Choroid plexus epithelial cell (primary cell): ENCODE data around the gene SEMA3D.
A peak's percentile ranks its signal among the peaks of the same experiment; 100 is the strongest.

Experiments used
- DNase-seq: peaks from one replicate; pipeline ENCODE4 v3.0.0-alpha.2; 2010; ENCODE audit warnings: low read depth
- H3K4me3 ChIP-seq: 2 replicates; pipeline ENCODE4 v1.5.1; 2011; ENCODE audit warnings: low read depth, mild to moderate bottlenecking, control low read depth, low read length, moderate library complexity
- TF ChIP-seq, protein P1 (sequence below): conservative IDR thresholded peaks from 2 replicates; pipeline ENCODE4 v1.5.1; 2011; ENCODE audit warnings: low read depth, mild to moderate bottlenecking, control low read depth, inconsistent platforms, low read length, moderate library complexity

Gene SEMA3D

DNA sequence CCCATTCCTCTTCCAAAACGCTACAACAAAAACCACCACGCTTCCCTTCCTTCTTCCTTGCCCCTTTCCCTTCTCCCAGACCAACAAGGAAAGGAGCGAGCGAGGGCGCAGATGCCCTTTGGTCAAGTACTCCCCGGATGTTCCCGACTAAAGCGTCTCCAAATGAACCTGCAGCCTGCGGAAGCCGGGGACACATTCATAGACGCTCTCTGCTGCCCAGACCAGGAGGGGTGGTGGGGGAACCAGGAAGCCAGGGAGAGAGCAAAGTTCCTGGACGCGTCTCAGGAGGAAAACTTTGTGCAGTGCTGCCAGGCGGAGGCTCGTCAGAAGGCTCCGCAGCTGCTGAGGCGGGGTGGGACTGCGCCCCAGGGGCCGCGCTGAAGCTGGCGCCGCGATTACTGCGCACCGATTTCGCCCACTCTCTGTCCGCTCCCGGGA, 754 bp downstream of the SEMA3D start:
- H3K4me3 ChIP-seq = peak overlapping the region; percentile 52
- peak; percentile 50 for DNase-seq
- TF ChIP-seq, protein P1, sequence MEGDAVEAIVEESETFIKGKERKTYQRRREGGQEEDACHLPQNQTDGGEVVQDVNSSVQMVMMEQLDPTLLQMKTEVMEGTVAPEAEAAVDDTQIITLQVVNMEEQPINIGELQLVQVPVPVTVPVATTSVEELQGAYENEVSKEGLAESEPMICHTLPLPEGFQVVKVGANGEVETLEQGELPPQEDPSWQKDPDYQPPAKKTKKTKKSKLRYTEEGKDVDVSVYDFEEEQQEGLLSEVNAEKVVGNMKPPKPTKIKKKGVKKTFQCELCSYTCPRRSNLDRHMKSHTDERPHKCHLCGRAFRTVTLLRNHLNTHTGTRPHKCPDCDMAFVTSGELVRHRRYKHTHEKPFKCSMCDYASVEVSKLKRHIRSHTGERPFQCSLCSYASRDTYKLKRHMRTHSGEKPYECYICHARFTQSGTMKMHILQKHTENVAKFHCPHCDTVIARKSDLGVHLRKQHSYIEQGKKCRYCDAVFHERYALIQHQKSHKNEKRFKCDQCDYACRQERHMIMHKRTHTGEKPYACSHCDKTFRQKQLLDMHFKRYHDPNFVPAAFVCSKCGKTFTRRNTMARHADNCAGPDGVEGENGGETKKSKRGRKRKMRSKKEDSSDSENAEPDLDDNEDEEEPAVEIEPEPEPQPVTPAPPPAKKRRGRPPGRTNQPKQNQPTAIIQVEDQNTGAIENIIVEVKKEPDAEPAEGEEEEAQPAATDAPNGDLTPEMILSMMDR = no peak

DNA sequence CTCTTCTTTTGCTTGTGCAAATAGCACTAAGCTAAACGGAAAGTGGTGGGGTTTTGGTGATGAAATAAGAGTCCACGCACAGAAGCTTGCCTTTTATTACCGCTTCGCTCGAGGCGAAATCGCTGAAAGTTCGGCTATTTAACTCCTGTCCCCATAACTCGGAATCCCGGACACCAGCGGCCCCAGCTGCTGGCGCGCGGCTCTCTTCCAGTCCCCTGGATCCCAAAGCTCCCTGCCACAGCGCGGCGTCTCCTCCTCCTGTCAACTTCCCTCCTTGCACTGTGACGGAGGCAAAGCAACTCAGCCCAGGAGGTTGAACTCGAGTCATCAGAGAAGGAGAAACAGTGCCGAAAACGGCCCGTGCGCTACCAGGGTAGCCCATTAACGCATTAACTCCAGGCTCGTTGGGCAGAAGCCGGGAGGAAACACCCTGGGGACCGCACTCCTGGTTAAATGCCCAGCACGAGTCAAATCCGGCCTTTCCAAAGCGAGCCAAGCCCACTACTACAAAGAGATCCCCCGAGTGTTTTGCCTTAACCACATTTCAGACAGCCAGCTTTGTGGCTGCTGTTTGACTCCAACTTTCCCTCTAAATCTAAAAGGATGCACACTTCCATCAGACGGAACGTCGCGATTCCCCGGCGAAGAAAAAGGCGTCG, 1.3 kb downstream of the SEMA3D start:
- DNase-seq = peak; percentile 55
- TF ChIP-seq, protein P1 = peak; percentile 30
- peak overlapping the region; percentile 52 for H3K4me3 ChIP-seq

GRCh38 chr7:85184599-85185423, 2.0 kb downstream of the SEMA3D start:
- H3K4me3 ChIP-seq = peak overlapping the region; percentile 52
- DNase-seq = peak; percentile 51
- TF ChIP-seq, protein P1 = no peak

- TF ChIP-seq, protein P1 = no peak
- H3K4me3 ChIP-seq = no peak overlapping the region
- DNase-seq = no peak
Observed at GRCh38 chr7:85183296-85183695, 3.6 kb downstream of the SEMA3D start.

GRCh38 chr7:85178531-85179298, 8.1 kb downstream of the SEMA3D start:
- H3K4me3 ChIP-seq = no peak overlapping the region
- TF ChIP-seq, protein P1 = no peak
- no peak for DNase-seq

GRCh38 chr7:85177316-85177715, 9.5 kb downstream of the SEMA3D start:
- no peak for DNase-seq
- H3K4me3 ChIP-seq = no peak overlapping the region
- TF ChIP-seq, protein P1 = no peak
